Ovary (tissue), 9 donors: Measurements from ENCODE around the gene KIF26A. TPM values are rescaled to one million over a fixed set of nuclear protein-coding genes. Genes with fewer than 3 reads are reported as not detected.

Experiments used
- DNase-seq, 5 donors: peaks; one replicate each; pipeline ENCODE4 v3.0.0-alpha.2; 2019 to 2020
- H3K27ac ChIP-seq, 2 donors: fragments of 200-600 bp; one replicate each; pipeline versions ENCODE4 v1.5.1 to v1.8.0; 2019 to 2022
- H3K27me3 ChIP-seq: fragments of 200-600 bp; one replicate; pipeline ENCODE4 v1.8.0; 2022
- H3K36me3 ChIP-seq: fragments of 200-600 bp; sonication (generic); one replicate; pipeline ENCODE4 v1.5.1; 2019
- H3K4me1 ChIP-seq: one replicate; pipeline ENCODE4 v1.8.1; 2013; ENCODE audit warnings: mild to moderate bottlenecking, moderate library complexity; ENCODE audit not compliant: insufficient read depth
- H3K4me3 ChIP-seq: fragments of 200-600 bp; sonication (generic); one replicate; pipeline ENCODE4 v1.5.1; 2017
- H3K9me3 ChIP-seq, 2 donors: fragments of 200-600 bp in 1 of 2; sonication (generic) in 1 of 2; one replicate each; pipeline versions ENCODE4 v1.5.1 to v1.8.1; 2013 to 2019; ENCODE audit warnings: mild to moderate bottlenecking in 1 of 2, moderate library complexity in 1 of 2
- EP300 ChIP-seq: sonication (generic); formaldehyde crosslinking; IDR thresholded peaks from one replicate; pipeline ENCODE4 v1.6.1; 2017; ENCODE audit warnings: antibody characterized with exemption
- POLR2A ChIP-seq: fragments of 450-650 bp; IDR thresholded peaks from one replicate; pipeline ENCODE4 v1.6.1; 2017; ENCODE audit warnings: antibody characterized with exemption, mild to moderate bottlenecking, moderate library complexity
- WGBS, 3 donors: extraction: QIAGEN DNeasy Blood & Tissue Kit in 1 of 3; methylation state at CpG; one replicate each; pipeline versions ENCODE4 v1.1.5 to v1.1.7; 2013 to 2017; 5-methylcytosine and 5-hydroxymethylcytosine counted together
- intact Hi-C, 4 donors: fragments of 100-400 bp; cut with DNase I; formaldehyde crosslinking; loops; one replicate each; pipeline versions ENCODE4 v1.11.0 to v1.15.1; 2022 to 2023
- polyA plus RNA-seq, 2 donors: library from polyadenylated mRNA; stranded (reverse); fragments of 200-250 nt in 1 of 2; fragments of 350-450 nt in 1 of 2; fragmentation: Illumina TruSeq in 1 of 2; extraction: RNeasy Lipid Tissue Mini Kit (QIAGEN cat#74804) in 1 of 2; gene quantifications; one replicate each; pipeline ENCODE4 v1.2.3, GENCODE V29; 2013 to 2014
- total RNA-seq, 7 donors: library from RNA; depleted of rRNA in 2 of 7; stranded (reverse); fragments of >200 nt in 2 of 7; fragmentation: NEBNext Ultra II Directional in 3 of 7; extraction: Animal tissue kit (Norgen Biotek cat#: 25700) in 3 of 7; gene quantifications; one replicate each; pipeline versions ENCODE4 v1.1.0 to v1.2.4, GENCODE V29; 2016 to 2023
- TF ChIP-seq, protein P1 (sequence below), 3 donors: fragments of 450-650 bp in 2 of 3; fragments of 200-600 bp in 1 of 3; IDR thresholded peaks; one replicate each; pipeline versions ENCODE4 v1.5.1 to v1.8.0; 2016 to 2022; ENCODE audit warnings: antibody characterized with exemption in 3 of 3, mild to moderate bottlenecking in 1 of 3
- donor health status: DM: no; HTN: no; CAD: no; lungs with moderate emphysema.
- donor health status: DM: no; HTN: no; CAD: no.
- donor health status: Bipolar disorder and iron deficiency.
- donor health status: DM: yes; HTN: yes; CAD: no.
- donor health status: DM: no; HTN: no; CAD: no.
- donor health status: DM: yes; HTN: yes; CAD: no.

KIF26A gene
- total and polyA plus RNA-seq, 9 donors = 0.32 to 16.8 (median 5.8) TPM

DNA sequence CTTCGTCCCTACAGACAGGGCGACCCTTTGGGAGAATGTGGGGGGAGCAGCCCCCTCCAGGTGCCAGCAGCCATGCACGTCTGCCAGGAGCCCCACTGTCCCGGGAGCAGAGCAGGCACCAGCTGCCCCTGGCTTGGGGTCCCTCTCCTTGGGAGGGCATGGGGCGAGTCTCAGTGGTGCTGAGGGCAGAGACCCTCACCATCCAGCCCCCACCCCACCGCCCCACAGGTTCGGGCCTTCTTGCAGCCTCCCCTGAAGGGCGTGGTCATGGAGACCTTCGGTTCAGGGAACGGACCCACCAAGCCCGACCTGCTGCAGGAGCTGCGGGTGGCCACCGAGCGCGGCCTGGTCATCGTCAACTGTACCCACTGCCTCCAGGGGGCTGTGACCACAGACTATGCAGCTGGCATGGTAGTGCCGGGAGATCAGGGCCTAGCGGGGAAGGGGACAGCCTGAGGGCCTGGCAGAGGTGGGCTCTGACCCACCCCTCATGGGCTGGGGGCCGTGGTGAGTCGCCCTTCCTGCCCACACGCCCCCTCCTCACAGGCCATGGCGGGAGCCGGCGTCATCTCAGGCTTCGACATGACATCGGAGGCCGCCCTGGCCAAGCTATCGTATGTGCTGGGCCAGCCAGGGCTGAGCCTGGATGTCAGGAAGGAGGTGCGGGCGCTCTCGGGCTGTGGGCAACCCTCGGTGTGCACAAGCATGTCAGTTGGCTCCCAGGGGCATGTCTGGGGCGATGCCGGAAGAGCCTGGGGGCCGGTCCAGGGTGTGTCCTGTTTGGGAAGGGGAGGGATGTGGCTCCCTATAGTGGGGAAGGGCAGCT, 34.1 kb upstream of the KIF26A start:
- Histone ChIP-seq H3K36me3 (no peaks in the 10 kb centered on the region), H3K9me3 (no peaks in the 10 kb centered on the region), H3K27me3 (no peaks in the 10 kb centered on the region), H3K4me1 (no peaks in the 10 kb centered on the region), H3K27ac (no peak overlapping the region), H3K4me3 (no peak overlapping the region)
- WGBS, 3 donors = 78 to 81% (median 79%) methylated on average over 22 to 35 of the region's 35 CpGs
- intact Hi-C loops = no loop called here
- TF ChIP-seq POLR2A = no peak
- TF ChIP-seq, protein P1, sequence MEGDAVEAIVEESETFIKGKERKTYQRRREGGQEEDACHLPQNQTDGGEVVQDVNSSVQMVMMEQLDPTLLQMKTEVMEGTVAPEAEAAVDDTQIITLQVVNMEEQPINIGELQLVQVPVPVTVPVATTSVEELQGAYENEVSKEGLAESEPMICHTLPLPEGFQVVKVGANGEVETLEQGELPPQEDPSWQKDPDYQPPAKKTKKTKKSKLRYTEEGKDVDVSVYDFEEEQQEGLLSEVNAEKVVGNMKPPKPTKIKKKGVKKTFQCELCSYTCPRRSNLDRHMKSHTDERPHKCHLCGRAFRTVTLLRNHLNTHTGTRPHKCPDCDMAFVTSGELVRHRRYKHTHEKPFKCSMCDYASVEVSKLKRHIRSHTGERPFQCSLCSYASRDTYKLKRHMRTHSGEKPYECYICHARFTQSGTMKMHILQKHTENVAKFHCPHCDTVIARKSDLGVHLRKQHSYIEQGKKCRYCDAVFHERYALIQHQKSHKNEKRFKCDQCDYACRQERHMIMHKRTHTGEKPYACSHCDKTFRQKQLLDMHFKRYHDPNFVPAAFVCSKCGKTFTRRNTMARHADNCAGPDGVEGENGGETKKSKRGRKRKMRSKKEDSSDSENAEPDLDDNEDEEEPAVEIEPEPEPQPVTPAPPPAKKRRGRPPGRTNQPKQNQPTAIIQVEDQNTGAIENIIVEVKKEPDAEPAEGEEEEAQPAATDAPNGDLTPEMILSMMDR (IDR thresholded peaks at IDR 0.05) = no peak
- no peak for TF ChIP-seq EP300
- DNase-seq = peak in 4 of 5 donors; percentile 8 to 48 (median 20)

DNA sequence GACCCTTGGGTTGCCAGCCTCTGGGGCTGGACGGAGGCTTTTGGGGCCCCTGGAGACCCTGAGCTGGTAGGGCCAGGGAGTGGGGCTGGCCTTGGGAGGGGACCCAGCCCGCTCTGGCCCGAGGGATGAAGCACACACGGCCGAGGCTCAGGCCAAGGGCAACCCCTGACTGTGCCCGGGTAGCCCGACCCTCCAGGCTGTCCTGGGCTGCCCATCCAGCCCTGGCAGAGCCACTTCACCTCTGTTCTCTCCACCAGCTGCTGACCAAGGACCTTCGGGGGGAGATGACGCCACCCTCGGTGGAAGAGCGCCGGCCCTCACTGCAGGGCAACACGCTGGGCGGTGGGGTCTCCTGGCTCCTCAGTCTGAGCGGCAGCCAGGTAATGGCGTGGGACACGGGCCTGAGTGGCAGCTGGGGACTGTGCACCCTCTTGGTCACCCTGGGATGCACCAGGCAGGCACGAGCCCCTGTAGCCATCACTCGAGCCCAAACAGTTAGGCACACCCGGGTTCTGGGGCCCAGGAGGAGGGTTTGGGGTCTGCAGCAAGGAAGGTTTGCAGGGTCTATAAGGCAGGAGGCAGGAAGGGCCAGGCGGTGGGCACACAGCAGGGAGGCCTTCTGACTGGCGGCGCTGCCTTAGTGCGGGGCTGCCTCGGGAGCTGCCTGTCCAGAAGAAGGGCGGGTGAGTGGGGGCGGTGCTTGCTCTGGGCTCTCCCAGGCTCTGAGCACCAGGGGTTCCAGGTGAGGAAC, 33.1 kb upstream of the KIF26A start:
- Histone ChIP-seq H3K4me1 (no peaks in the 10 kb centered on the region), H3K27ac (no peak overlapping the region), H3K36me3 (no peaks in the 10 kb centered on the region), H3K9me3 (no peaks in the 10 kb centered on the region), H3K4me3 (no peak overlapping the region), H3K27me3 (no peaks in the 10 kb centered on the region)
- DNase-seq = peak in 3 of 5 donors; percentile 7 to 15 (median 14)
- WGBS, 3 donors = 72 to 81% (median 78%) methylated on average over 27 of the region's 27 CpGs
- TF ChIP-seq, protein P1 (IDR thresholded peaks at IDR 0.05) = no peak
- no peak for TF ChIP-seq POLR2A
- TF ChIP-seq EP300 = no peak
- intact Hi-C loops = no loop called here

DNA sequence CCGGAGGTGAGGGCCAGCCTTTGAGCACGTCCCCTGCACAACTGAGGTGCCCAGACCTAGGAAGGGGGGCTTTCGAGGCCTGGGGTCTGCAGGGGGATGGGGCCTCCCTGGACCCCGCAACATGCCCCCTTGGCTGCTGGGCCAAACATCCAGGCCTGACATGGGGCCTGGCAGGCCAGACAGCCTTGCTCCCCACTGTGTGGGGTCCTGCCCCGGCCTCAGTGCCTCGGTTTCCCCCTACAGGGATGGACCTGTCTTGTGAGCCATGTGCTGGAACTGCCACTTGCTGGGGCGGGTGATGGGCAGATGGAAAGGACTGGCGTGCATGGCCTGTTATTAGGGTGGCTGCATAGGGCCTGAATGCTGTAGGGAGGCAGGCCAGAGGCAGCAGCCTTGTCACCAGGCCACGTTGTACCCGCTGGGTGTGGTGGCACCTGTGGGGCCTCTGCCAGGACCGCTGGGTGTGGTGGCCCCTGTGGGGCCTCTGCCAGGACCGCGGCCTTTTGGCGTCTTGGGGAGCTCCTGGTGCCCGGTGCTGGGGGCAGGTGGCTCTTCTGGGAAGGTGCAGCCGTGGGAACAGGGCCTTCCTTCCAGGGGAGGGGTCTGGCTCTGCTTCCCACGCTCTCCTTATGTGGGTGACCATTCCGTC, 32.4 kb upstream of the KIF26A start:
- Histone ChIP-seq H3K9me3 (no peaks in the 10 kb centered on the region), H3K27me3 (no peaks in the 10 kb centered on the region), H3K36me3 (no peaks in the 10 kb centered on the region), H3K4me1 (no peaks in the 10 kb centered on the region), H3K4me3 (no peak overlapping the region), H3K27ac (no peak overlapping the region)
- WGBS, 3 donors = 74 to 81% (median 78%) methylated on average over 18 of the region's 18 CpGs
- TF ChIP-seq EP300 (no peak), POLR2A (no peak)
- TF ChIP-seq, protein P1 (IDR thresholded peaks at IDR 0.05) = no peak
- DNase-seq = peak in 4 of 5 donors; percentile 8 to 35 (median 18)
- intact Hi-C loops = no loop called here

DNA sequence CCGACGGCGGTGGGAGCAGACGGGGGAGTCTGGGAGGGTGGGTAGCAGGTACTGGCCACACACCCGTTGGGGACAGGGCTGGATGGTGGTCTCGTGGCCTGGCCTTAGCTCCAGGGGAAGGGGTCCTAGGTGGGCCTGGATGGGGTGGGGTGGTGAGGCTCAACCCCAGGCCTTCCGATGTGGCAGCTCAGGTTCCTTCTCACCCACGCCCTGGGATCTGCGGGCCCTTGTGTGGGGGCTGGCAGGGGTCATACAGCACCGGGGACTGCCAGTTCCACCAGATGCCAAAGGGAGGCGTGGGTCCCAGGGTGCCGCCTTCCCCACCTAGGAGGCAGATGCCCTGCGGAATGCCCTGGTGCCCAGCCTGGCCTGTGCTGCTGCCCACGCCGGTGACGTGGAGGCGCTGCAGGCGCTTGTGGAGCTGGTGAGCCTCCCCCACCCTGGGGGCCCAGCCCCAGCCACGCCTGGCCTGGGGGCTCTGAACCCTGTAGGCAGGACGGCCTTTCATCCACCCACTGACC, 31.9 kb upstream of the KIF26A start:
- Histone ChIP-seq H3K27ac (no peak overlapping the region), H3K4me3 (no peak overlapping the region), H3K4me1 (no peaks in the 10 kb centered on the region), H3K9me3 (no peaks in the 10 kb centered on the region), H3K27me3 (no peaks in the 10 kb centered on the region), H3K36me3 (no peaks in the 10 kb centered on the region)
- TF ChIP-seq, protein P1 (IDR thresholded peaks at IDR 0.05) = no peak
- TF ChIP-seq EP300 (no peak), POLR2A (no peak)
- peak in 2 of 5 donors; percentile 16 to 20 for DNase-seq
- intact Hi-C loops = no loop called here
- 83 to 84% (median 83%) methylated on average over 19 to 20 of the region's 20 CpGs for WGBS, 3 donors
